Heart right ventricle (tissue), 16 donors: ENCODE results near the gene PAX2. TPM values are rescaled to one million over a fixed set of nuclear protein-coding genes. Genes with fewer than 3 reads are reported as not detected.

Source experiments
- ATAC-seq, 8 donors: fragments of 200-7000 bp; cut with Tn5 transposase; one replicate each; pipeline ENCODE4 v1.9.1; 2020; ENCODE audit warnings: mild to moderate bottlenecking in 8 of 8, moderate library complexity in 8 of 8, moderate number of reproducible peaks in 1 of 8
- DNase-seq, 2 donors: peaks; one replicate each; pipeline ENCODE4 v3.0.0-alpha.2; 2020
- H3K27ac ChIP-seq, 10 donors: fragments of 200-600 bp; sonication (generic) in 2 of 10; one replicate each; pipeline versions ENCODE4 v1.5.0 to v1.8.0; 2020 to 2022; ENCODE audit warnings: mild to moderate bottlenecking in 3 of 10
- H3K27me3 ChIP-seq, 7 donors: fragments of 200-600 bp; one replicate each; pipeline ENCODE4 v1.8.0; 2021 to 2022; ENCODE audit warnings: mild to moderate bottlenecking in 2 of 7
- H3K36me3 ChIP-seq, 9 donors: fragments of 200-600 bp; sonication (generic) in 1 of 9; one replicate each; pipeline versions ENCODE4 v1.5.0 to v1.8.0; 2020 to 2022; ENCODE audit warnings: mild to moderate bottlenecking in 2 of 9
- H3K4me1 ChIP-seq, 9 donors: fragments of 200-600 bp; sonication (generic) in 1 of 9; one replicate each; pipeline versions ENCODE4 v1.5.0 to v1.8.0; 2020 to 2022; ENCODE audit warnings: mild to moderate bottlenecking in 4 of 9
- H3K4me3 ChIP-seq, 10 donors: fragments of 200-600 bp; sonication (generic) in 2 of 10; one replicate each; pipeline versions ENCODE4 v1.5.0 to v1.8.0; 2020 to 2022; ENCODE audit warnings: mild to moderate bottlenecking in 7 of 10, moderate library complexity in 2 of 10
- H3K9me3 ChIP-seq, 11 donors: fragments of 200-600 bp in 10 of 11; sonication (generic) in 2 of 11; one replicate each; pipeline versions ENCODE4 v1.5.0 to v1.8.0; 2013 to 2022; ENCODE audit warnings: mild to moderate bottlenecking in 2 of 11, control low read depth in 1 of 11, moderate library complexity in 1 of 11
- WGBS, 2 donors: extraction: QIAGEN DNeasy Blood & Tissue Kit; methylation state at CpG; one replicate each; pipeline ENCODE4 v1.1.7; 2013; ENCODE audit warnings: inconsistent platforms in 1 of 2; 5-methylcytosine and 5-hydroxymethylcytosine counted together
- intact Hi-C, 10 donors: fragments of 100-400 bp; cut with DNase I; formaldehyde crosslinking; loops; one replicate each; pipeline versions ENCODE4 v1.11.1 to v1.14.2; 2022
- polyA plus RNA-seq, 2 donors: library from polyadenylated mRNA; stranded (reverse); fragments of 200-250 nt; gene quantifications; one replicate each; pipeline ENCODE4 v1.2.3, GENCODE V29; 2013
- total RNA-seq, 10 donors: library from RNA; stranded (reverse); fragmentation: NEBNext Ultra II Directional in 3 of 10; extraction: Animal tissue kit (Norgen Biotek cat#: 25700) in 3 of 10; gene quantifications; one replicate each; pipeline versions ENCODE4 v1.2.1 to v1.2.4, GENCODE V29; 2021 to 2023
- TF ChIP-seq, protein P1 (sequence below), 9 donors: fragments of 200-600 bp; sonication (generic) in 2 of 9; IDR thresholded peaks; one replicate each; pipeline versions ENCODE4 v1.5.0 to v1.8.0; 2021 to 2022; ENCODE audit warnings: antibody characterized with exemption in 9 of 9, mild to moderate bottlenecking in 5 of 9, moderate library complexity in 1 of 9
- donor health status: Arrhythmogenic right ventricular cardiomyopathy.
- donor health status: ischemic (EF 13 %, LVEDD 7.1; RV severe dilation, severe dysfunction).
- donor health status: healthy with polysubstance abuse.
- donor health status: DM: no; HTN: yes; CAD: no.
- donor health status: DM: no; HTN: no; CAD: no.
- donor health status: ischemic (EF 25% LVEDD 6.9; RV normal size, moderate dysfunction).
- donor health status: ischemic (EF 25% LVEDD 5.7; RV mildly dilated, moderate dysfunction).
- donor health status: healthy.
- donor health status: DM: yes; HTN: yes; CAD: no.
- donor health status: Ischemic cardiomyopathy.
- donor health status: ischemic (EF 35%, LVEDD 5.7; RV mildly dilated, moderate dysfunction).
- donor health status: nonischemic (EF 11% LVEDD 7.7; RV severe dilation, severe dysfunction).
- donor health status: DM: yes; HTN: yes; CAD: no.
- donor health status: PGD.
- donor health status: ischemic (EF 29% LVEDD 5.4; RV normal size, mild dysfunction).
- donor health status: nonischemic (EF 23%, LVEDD 6.1; RV moderate dilation, normal function).

The PAX2 gene
- total and polyA plus RNA-seq, 12 donors = not detected

- no peaks in the 10 kb centered on the region for H3K9me3 ChIP-seq
- ATAC-seq = no peak
- no peak overlapping the region for H3K27ac ChIP-seq
- H3K36me3 ChIP-seq = no peaks in the 10 kb centered on the region
- no peak for DNase-seq
- peaks cover 42 to 100% (median 100%) of the 10 kb centered on the region in 7 donors for H3K27me3 ChIP-seq
- WGBS, 2 donors = 5 to 9% methylated on average over 37 of the region's 37 CpGs
- intact Hi-C loops = no loop called here
- peaks cover 7 to 35% (median 24%) of the 10 kb centered on the region in 9 donors for H3K4me1 ChIP-seq
- H3K4me3 ChIP-seq = no peak overlapping the region
- TF ChIP-seq, protein P1, sequence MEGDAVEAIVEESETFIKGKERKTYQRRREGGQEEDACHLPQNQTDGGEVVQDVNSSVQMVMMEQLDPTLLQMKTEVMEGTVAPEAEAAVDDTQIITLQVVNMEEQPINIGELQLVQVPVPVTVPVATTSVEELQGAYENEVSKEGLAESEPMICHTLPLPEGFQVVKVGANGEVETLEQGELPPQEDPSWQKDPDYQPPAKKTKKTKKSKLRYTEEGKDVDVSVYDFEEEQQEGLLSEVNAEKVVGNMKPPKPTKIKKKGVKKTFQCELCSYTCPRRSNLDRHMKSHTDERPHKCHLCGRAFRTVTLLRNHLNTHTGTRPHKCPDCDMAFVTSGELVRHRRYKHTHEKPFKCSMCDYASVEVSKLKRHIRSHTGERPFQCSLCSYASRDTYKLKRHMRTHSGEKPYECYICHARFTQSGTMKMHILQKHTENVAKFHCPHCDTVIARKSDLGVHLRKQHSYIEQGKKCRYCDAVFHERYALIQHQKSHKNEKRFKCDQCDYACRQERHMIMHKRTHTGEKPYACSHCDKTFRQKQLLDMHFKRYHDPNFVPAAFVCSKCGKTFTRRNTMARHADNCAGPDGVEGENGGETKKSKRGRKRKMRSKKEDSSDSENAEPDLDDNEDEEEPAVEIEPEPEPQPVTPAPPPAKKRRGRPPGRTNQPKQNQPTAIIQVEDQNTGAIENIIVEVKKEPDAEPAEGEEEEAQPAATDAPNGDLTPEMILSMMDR (IDR thresholded peaks at IDR 0.05) = no peak
Measured at GRCh38 chr10:100750291-100751210, 5.2 kb downstream of the PAX2 start.

GRCh38 chr10:100751211-100751933 lies 6.0 kb downstream of the PAX2 start:
- WGBS, 2 donors = 32 to 38% methylated on average over 7 of the region's 7 CpGs
- Histone ChIP-seq H3K9me3 (no peaks in the 10 kb centered on the region), H3K36me3 (no peaks in the 10 kb centered on the region), H3K4me3 (no peak overlapping the region), H3K27me3 (peaks cover 37 to 100% (median 100%) of the 10 kb centered on the region in 7 donors), H3K4me1 (peaks cover 7 to 26% (median 16%) of the 10 kb centered on the region in 9 donors), H3K27ac (no peak overlapping the region)
- intact Hi-C loops = no loop called here
- no peak for ATAC-seq
- TF ChIP-seq, protein P1 (IDR thresholded peaks at IDR 0.05) = no peak
- no peak for DNase-seq

DNA sequence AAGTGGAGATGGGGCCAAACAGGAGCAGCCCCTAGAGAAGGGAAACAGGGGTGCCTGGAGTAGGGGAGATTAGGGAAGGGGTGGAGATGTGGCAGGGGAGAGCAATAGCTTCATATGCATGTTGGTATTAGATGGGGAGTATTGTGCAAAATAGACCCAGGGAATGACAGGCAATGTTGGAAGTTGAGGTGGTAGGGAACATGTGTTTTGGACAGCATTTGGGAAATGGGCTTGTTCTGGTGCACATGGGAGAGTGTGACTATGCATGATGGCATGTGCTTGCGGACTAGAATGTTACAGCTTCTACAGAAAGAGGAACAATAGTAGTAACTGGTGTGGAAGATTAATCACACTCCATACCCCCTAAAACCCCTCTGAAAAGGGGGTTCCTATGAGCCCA lies 10.4 kb downstream of the PAX2 start:
- ATAC-seq (no peak), DNase-seq (no peak)
- H3K9me3 ChIP-seq = no peaks in the 10 kb centered on the region
- TF ChIP-seq, protein P1 (IDR thresholded peaks at IDR 0.05) = no peak
- H3K36me3 ChIP-seq = no peaks in the 10 kb centered on the region
- intact Hi-C loops = no loop called here
- WGBS, 2 donors = 88 to 92% methylated on average over 1 of the region's 1 CpG
- no peak overlapping the region for H3K27ac ChIP-seq
- H3K4me1 ChIP-seq = no peaks in the 10 kb centered on the region
- H3K4me3 ChIP-seq = no peak overlapping the region
- H3K27me3 ChIP-seq = peaks cover 4 to 100% (median 98%) of the 10 kb centered on the region in 7 donors

- DNase-seq = no peak
- no peak for ATAC-seq
- Histone ChIP-seq H3K27me3 (peaks cover 4 to 98% (median 96%) of the 10 kb centered on the region in 7 donors), H3K9me3 (no peaks in the 10 kb centered on the region), H3K27ac (no peak overlapping the region), H3K4me1 (no peaks in the 10 kb centered on the region), H3K36me3 (no peaks in the 10 kb centered on the region), H3K4me3 (no peak overlapping the region)
- TF ChIP-seq, protein P1 (IDR thresholded peaks at IDR 0.05) = no peak
- WGBS, 2 donors = 41 to 45% methylated on average over 4 of the region's 4 CpGs
- intact Hi-C loops = no loop called here
Measured at GRCh38 chr10:100759331-100759730, 13.9 kb downstream of the PAX2 start.
